ENCODE measurements around the gene MFSD6. TPM values are rescaled to one million over a fixed set of nuclear protein-coding genes. Genes with fewer than 3 reads are reported as not detected.

The MFSD6 gene
- total and polyA plus RNA-seq, 2 of the 8 experiments (the other 6 are each of a cell fraction or from before 2014, with no cell fraction given) = 1.8 to 5.1 TPM

GRCh38 chr2:190512539-190513095, 104.5 kb downstream of the MFSD6 start:
- Histone ChIP-seq H3K9me3 (ENCODE audit: insufficient read depth in 2 of 2, low read depth in 1 of 2, low read length in 1 of 2) (no peaks in the 10 kb centered on the region), H3K4me2 (ENCODE audit: insufficient read depth in 1 of 2, low read depth in 2 of 2, low read length in 2 of 2) (no peak overlapping the region), H2BK5ac (ENCODE audit: low read depth, low read length) (no peak overlapping the region), H4K20me1 (replicated peaks in 1 of 2; ENCODE audit: control insufficient read depth in 1 of 2, insufficient read depth in 2 of 2, low read length in 2 of 2) (no peaks in the 10 kb centered on the region), H2AFZ (ENCODE audit: low read length) (no peak overlapping the region), H3K79me2 (ENCODE audit: control insufficient read depth in 1 of 2, insufficient read depth in 2 of 2, low read length in 2 of 2) (no peaks in the 10 kb centered on the region), H3K23ac (ENCODE audit: insufficient read length) (no peak overlapping the region), H3K14ac (ENCODE audit: insufficient read length) (no peak overlapping the region), H3K9ac (replicated peaks in 1 of 4; ENCODE audit: extremely low read depth in 1 of 4, low read depth in 3 of 4, low read length in 3 of 4) (no peak overlapping the region), H3K23me2 (ENCODE audit: low read depth, low read length) (no peaks in the 10 kb centered on the region), H3K4me1 (replicated peaks in 1 of 4; ENCODE audit: control insufficient read depth in 3 of 4, insufficient read depth in 4 of 4, low read length in 3 of 4) (no peaks in the 10 kb centered on the region), H3K18ac (ENCODE audit: extremely low read depth, low read length) (no peak overlapping the region), H4K8ac (ENCODE audit: extremely low read depth, insufficient read depth, low read length) (no peak overlapping the region), H3K36me3 (ENCODE audit: control insufficient read depth in 2 of 4, insufficient read depth in 4 of 4, low read length in 3 of 4) (no peaks in the 10 kb centered on the region; a peak in 1 of 8 replicates), H4K91ac (replicated peaks; ENCODE audit: insufficient read length, low read length) (no peak overlapping the region), H2BK20ac (ENCODE audit: low read length) (no peak overlapping the region), H4K5ac (ENCODE audit: insufficient read length, low read depth, low read length) (no peak overlapping the region), H3K56ac (replicated peaks; ENCODE audit: insufficient read length, low read depth, low read length) (no peak overlapping the region), H2BK120ac (replicated peaks; ENCODE audit: low read depth, low read length) (no peak overlapping the region), H2AK5ac (ENCODE audit: low read depth, low read length) (no peak overlapping the region), H3K27ac (ENCODE audit: low read depth, low read length) (no peak overlapping the region), H3K79me1 (ENCODE audit: low read depth, low read length) (no peaks in the 10 kb centered on the region), H3K4me3 (ENCODE audit: extremely low read depth in 1 of 4, insufficient read depth in 2 of 4, low read depth in 3 of 4, low read length in 4 of 4) (no peak overlapping the region), H3K4ac (replicated peaks; ENCODE audit: insufficient read length, low read depth, low read length) (no peak overlapping the region), H2BK15ac (ENCODE audit: low read length) (no peak overlapping the region), H3K27me3 (replicated peaks in 1 of 4; ENCODE audit: control insufficient read depth in 3 of 4, extremely low read depth in 1 of 4, insufficient read depth in 3 of 4, low read length in 3 of 4) (no peaks in the 10 kb centered on the region), H2BK12ac (ENCODE audit: low read depth, low read length) (no peak overlapping the region)
- POLR2A ChIA-PET (ENCODE audit: partially characterized antibody) = no interaction called here
- 92% methylated on average over 5 of the region's 5 CpGs; no CpG with 5 or more reads in 1 of the 2 experiments for WGBS, 2 experiments (ENCODE audit: extremely low coverage in 1 of 2, insufficient coverage in 1 of 2, insufficient read length in 1 of 2, insufficient replicate concordance in 2 of 2, low coverage in 1 of 2, low lambda C conversion rate in 2 of 2, missing lambda C conversion rate in 1 of 2)
- FAIRE-seq (no peak), DNase-seq (ENCODE audit: low read depth in 1 of 2, low spot score in 2 of 2) (no peak)
- CTCF ChIA-PET (ENCODE audit: partially characterized antibody) = interaction anchor here (3.5 kb wide), 1 partner anchor 168 kb away, joined by 10 read pairs; no protein-coding TSS in a partner anchor
- no peak for TF ChIP-seq TBP (IDR thresholded peaks at IDR 0.05; ENCODE audit: low read depth, low read length)
- TF ChIP-seq RNF2 (IDR thresholded peaks at IDR 0.05; ENCODE audit: borderline replicate concordance, low read depth, low read length, missing control alignments, poor library complexity, severe bottlenecking) = no peak
- no peak for TF ChIP-seq SP4 (IDR thresholded peaks at IDR 0.05; ENCODE audit: low read length)
- no peak for TF ChIP-seq KDM4A (IDR thresholded peaks at IDR 0.05; ENCODE audit: low read depth, low read length, severe bottlenecking)
- TF ChIP-seq BRCA1 (IDR thresholded peaks at IDR 0.05; ENCODE audit: low read depth, low read length) = no peak
- TF ChIP-seq YY1 (IDR thresholded peaks at IDR 0.05; ENCODE audit: low read depth, low read length) = no peak
- TF ChIP-seq TAF1 (IDR thresholded peaks at IDR 0.05; ENCODE audit: low read depth, low read length) = no peak
- TF ChIP-seq TAF7 (optimal IDR thresholded peaks at IDR 0.05; ENCODE audit: borderline replicate concordance, low read depth, low read length) = no peak
- no peak for TF ChIP-seq SIX5 (IDR thresholded peaks at IDR 0.05; ENCODE audit: low read depth, low read length)
- no peak for TF ChIP-seq RXRA (IDR thresholded peaks at IDR 0.05; ENCODE audit: insufficient read depth, low read depth, low read length)
- TF ChIP-seq PHF8 (conservative IDR thresholded peaks at IDR 0.05; ENCODE audit: low read depth, low read length) = no peak
- TF ChIP-seq CTBP2 (IDR thresholded peaks at IDR 0.05; ENCODE audit: borderline replicate concordance, insufficient read depth, insufficient read length, low read length) = no peak
- TF ChIP-seq FOSL1 (IDR thresholded peaks at IDR 0.05; ENCODE audit: insufficient read depth, low read depth, low read length) = no peak
- TF ChIP-seq BACH1 (IDR thresholded peaks at IDR 0.05; ENCODE audit: low read length) = no peak
- TF ChIP-seq SP2 (IDR thresholded peaks at IDR 0.05; ENCODE audit: low read length) = no peak
